Transverse colon (tissue), 3 donors: ENCODE results near the gene PTTG1.

ENCODE experiments used
- CTCF ChIP-seq, 5 experiments: fragments of 200-600 bp in 3 of 5; fragments of 450-650 bp in 2 of 5; sonication (generic) in 3 of 5; IDR thresholded peaks; 1 replicate in 2 of 5; 2 replicates in 3 of 5; pipeline ENCODE4 v1.5.1; 2016 to 2017; ENCODE audit warnings: antibody characterized with exemption in 5 of 5, inconsistent platforms in 3 of 5, mild to moderate bottlenecking in 2 of 5, moderate library complexity in 1 of 5
- EP300 ChIP-seq: sonication (generic); formaldehyde crosslinking; IDR thresholded peaks from one replicate; pipeline ENCODE4 v1.6.1; 2017; ENCODE audit warnings: antibody characterized with exemption, low read depth
- POLR2A ChIP-seq: fragments of 450-650 bp; IDR thresholded peaks from one replicate; pipeline ENCODE4 v1.6.1; 2016; ENCODE audit warnings: antibody characterized with exemption, mild to moderate bottlenecking, moderate library complexity

GRCh38 chr5:160458806-160459800, 37.4 kb downstream of the PTTG1 start:
- no peak for TF ChIP-seq CTCF (IDR thresholded peaks at IDR 0.05)
- no peak for TF ChIP-seq POLR2A
- no peak for TF ChIP-seq EP300
